Measurements from ENCODE around the gene PSMC1.

- TF ChIP-seq CTCF (IDR thresholded peaks at IDR 0.05): no peak
- TF ChIP-seq POLR2A (IDR thresholded peaks at IDR 0.05): no peak
Measured at GRCh38 chr14:90248594-90248993, 7.8 kb upstream of the PSMC1 start.
